Measurements from ENCODE around the gene DOCK4.
"Not testable (repeated sequence)": the region's sequence is repeated elsewhere in the genome, so short reads cannot be mapped to it uniquely, and the experiment has no call there.

Gene DOCK4

GRCh38 chr7:112206238-112206990 is at the start of gene DOCK4, which contains the start of gene ZNF277:
Gene DOCK4, minus strand, starts transcription at chr7:112206399. Its CDS starts 261 bp downstream, at chr7:112206138.
Gene ZNF277, plus strand, starts transcription at chr7:112206695. Its CDS starts 22 bp downstream, at chr7:112206717.
- peak; percentile 98 to 99 for DNase-seq (ENCODE audit: low read depth in 1 of 2, low spot score in 1 of 2)

GRCh38 chr7:112255388-112255720 is 49.2 kb upstream of the DOCK4 start:
- DNase-seq (ENCODE audit: low read depth in 1 of 2, low spot score in 1 of 2) = no peak

DNA sequence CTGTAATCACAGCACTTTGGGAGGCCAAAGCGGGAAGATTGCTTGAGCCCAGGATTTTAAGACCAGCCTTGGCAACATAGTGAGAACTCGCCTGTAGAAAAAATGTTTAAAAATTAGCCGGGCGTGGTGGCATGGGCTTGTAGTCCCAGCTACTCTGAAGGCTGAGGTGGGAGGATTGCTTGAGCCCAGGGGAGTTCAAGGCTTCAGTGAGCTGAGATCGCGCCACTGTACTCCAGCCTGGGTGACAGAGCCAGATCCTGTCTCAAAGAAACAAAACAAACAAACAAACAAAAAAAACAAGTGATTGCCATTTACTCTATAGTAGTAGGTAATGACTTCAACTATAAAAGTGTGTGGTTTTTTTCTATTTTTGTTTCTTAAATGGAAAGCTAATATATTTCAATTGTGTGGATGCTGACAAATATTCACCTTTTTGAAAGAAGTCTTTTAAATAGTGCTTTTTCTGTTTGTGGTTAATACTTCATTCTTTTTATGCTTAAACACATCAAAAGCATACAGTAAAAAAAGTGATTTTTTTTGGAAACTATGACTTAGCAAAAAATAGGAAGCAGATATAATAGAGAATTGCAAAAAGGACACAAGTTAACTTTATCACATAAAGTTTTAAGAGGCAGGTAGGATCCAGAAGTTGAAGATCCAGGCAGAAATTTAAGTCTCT is 48.6 kb upstream of the DOCK4 start:
- no peak for DNase-seq (ENCODE audit: low read depth in 1 of 2, low spot score in 1 of 2)

- DNase-seq (ENCODE audit: low read depth in 1 of 2, low spot score in 1 of 2) = no peak
These were observed 48.0 kb upstream of the DOCK4 start for GRCh38 chr7:112254156-112254555.

- no peak for DNase-seq (ENCODE audit: low read depth in 1 of 2, low spot score in 1 of 2)
These were observed 46.5 kb upstream of the DOCK4 start for GRCh38 chr7:112252691-112253090.

DNA sequence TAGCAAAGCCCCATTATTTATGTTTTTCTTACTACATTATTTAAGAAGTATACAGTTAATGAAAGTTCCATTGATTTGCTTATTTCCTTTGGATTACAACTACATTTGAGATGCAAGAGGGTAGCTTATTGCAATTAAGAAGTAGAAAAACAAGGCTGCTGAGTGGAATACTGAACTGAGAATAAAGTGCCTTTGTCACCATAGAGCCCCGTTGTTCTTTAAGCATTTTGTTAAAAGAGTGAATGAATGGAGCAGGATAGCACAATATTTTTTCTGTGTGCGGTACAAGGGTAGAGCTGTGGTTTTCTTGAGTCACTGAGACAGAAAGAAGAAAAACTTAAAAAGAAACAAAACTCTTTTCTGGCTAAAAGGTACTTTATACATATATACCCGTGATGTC is 45.9 kb upstream of the DOCK4 start:
- no peak for DNase-seq (ENCODE audit: low read depth in 1 of 2, low spot score in 1 of 2)

GRCh38 chr7:112249967-112250366 is 43.8 kb upstream of the DOCK4 start:
- not testable (repeated sequence) for DNase-seq (ENCODE audit: low read depth in 1 of 2, low spot score in 1 of 2)

- no peak for DNase-seq (ENCODE audit: low read depth in 1 of 2, low spot score in 1 of 2)
These were observed 42.4 kb upstream of the DOCK4 start for GRCh38 chr7:112248598-112248997.

DNA sequence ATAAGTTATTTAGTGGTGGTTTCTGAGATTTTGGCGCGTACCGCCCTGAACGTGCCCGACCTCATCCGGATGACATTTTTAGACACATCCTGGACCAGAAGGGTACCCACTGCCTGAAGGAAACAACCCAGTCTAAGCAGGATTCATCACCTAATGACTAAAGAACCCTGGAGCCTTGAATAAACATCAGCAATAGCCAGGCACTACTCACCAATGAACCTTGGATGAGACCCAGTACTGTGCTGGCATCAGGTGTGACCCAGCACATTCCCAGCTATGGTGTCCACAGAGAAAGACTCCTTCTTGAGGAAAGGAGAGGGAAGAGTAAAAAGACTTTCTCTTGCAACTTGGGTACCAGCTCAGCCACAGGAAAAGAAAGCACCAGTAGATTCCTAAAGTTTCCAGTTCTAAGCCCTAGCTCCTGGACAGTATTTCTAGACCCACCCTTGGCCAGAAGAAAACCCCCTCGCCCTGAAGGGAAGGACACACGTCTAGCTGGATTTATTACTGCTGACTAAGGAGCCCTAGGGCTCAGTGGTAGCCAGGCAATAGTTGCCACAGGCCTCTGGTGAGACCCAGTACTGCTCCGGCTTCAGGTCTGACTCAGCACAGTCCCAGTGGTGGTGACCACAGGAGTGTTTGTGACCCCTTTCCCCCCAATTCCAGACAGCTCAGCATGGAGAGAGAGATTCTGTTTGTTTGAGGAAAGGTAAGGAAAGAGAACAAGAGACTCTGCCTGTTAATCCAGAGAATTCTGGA is 32.8 kb upstream of the DOCK4 start:
- no peak for DNase-seq (ENCODE audit: low read depth in 1 of 2, low spot score in 1 of 2)

DNA sequence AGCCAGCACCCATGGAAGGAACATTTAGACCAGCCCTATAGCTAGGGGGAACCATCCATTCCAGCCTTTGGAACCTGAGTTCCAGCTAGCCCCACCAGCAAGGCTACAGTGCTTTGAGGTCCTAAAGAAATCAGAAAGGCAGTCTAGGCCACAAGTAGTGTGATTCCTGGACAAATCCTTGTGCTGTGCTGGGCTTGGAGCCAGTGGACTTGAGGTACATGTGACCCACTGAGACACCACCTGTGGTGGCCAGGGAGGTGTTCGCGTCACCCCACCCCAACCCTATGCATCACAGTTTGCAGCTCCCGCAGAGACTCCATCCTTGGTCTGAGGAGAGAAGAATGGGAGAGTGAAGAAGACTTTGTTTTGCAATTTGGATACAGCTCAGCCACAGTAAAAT is 32.1 kb upstream of the DOCK4 start:
- DNase-seq (ENCODE audit: low read depth in 1 of 2, low spot score in 1 of 2) = no peak

GRCh38 chr7:112236597-112236996 is 30.4 kb upstream of the DOCK4 start:
- DNase-seq (ENCODE audit: low read depth in 1 of 2, low spot score in 1 of 2) = no peak

GRCh38 chr7:112234147-112234546 is 27.9 kb upstream of the DOCK4 start:
- no peak for DNase-seq (ENCODE audit: low read depth in 1 of 2, low spot score in 1 of 2)

- DNase-seq (ENCODE audit: low read depth in 1 of 2, low spot score in 1 of 2) = no peak
These were observed 27.0 kb upstream of the DOCK4 start for GRCh38 chr7:112233048-112233697.

- DNase-seq (ENCODE audit: low read depth in 1 of 2, low spot score in 1 of 2) = no peak
These were observed 26.2 kb upstream of the DOCK4 start for GRCh38 chr7:112232212-112232978.

- DNase-seq (ENCODE audit: low read depth in 1 of 2, low spot score in 1 of 2) = no peak
These were observed 22.4 kb upstream of the DOCK4 start for GRCh38 chr7:112228632-112229031.

GRCh38 chr7:112226701-112227276 is 20.6 kb upstream of the DOCK4 start:
- no peak for DNase-seq (ENCODE audit: low read depth in 1 of 2, low spot score in 1 of 2)

GRCh38 chr7:112225006-112225405 is 18.8 kb upstream of the DOCK4 start:
- no peak for DNase-seq (ENCODE audit: low read depth in 1 of 2, low spot score in 1 of 2)

DNA sequence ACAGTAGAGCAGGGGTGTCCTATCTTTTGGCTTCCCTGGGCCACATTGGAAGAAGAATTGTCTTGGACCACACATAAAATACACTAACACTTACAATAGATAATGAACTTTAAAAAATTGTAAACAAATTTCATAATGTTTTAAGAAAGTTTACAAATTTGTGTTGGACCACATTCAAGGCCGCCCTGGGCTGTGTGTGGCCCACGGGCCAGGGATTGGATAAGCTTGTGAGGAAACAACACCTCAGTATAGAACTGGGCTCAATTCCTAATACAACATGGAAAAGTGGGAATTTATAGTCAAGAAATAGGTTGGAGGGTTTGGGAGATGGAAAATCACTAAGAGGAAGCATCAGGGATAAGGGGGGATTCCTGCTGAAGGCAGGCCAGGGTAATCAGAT is 18.0 kb upstream of the DOCK4 start:
- DNase-seq (ENCODE audit: low read depth in 1 of 2, low spot score in 1 of 2) = no peak

DNA sequence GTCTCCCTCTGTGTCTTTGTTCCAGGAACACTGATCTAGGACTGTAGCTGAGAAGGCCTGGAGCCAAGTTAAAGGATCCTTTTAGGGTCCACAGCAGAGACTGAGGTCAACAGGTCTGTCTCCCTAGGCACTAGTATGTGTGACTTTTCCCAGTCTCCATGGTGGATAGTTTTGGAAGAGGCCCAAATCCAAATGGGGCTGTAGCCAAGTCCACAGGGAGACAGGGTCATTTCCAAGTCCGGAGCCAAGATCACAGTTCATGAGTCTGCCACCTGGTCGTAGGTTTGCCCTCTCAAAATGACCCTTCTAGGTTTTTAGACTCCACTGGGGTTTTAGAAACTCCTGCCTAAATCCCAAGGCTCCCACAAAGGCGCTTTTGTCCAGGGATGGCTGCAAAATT is 17.1 kb upstream of the DOCK4 start:
- DNase-seq (ENCODE audit: low read depth in 1 of 2, low spot score in 1 of 2) = no peak

DNA sequence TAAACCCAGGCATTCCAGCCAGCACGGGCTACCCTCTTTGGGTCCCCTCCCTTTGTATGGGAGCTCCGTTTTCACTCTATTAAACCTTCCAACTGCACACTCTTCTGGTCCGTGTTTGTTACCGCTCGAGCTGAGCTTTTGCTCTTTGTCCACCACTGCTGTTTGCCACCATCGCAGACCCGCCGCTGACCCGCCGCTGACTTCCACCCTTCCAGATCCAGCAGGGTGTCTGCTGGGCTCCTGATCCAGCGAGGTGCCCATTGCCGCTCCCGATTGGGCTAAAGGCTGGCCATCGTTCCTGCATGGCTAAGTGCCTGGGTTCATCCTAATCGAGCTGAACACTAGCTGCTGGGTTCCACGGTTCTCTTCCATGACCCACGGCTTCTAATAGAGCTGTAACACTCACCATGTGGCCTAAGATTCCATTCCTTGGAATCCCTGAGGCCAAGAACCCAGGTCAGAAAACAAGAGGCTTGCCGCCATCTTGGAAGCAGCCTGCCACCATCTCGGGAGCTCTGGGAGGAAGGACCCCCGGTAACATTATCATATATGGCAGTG is 14.8 kb upstream of the DOCK4 start:
- DNase-seq (ENCODE audit: low read depth in 1 of 2, low spot score in 1 of 2) = no peak

All from activated T-helper 1 cell treated with anti-CD3 and anti-CD28 coated beads, Interleukin-2, amount 50 U/mL, for 16 hours (primary cell).